Dedifferentiated amniotic fluid mesenchymal stem cell (primary cell): ENCODE results near the gene ADGRD1.

Source experiments
- DNase-seq: peaks from one replicate; pipeline ENCODE4 v3.0.0-alpha.2; 2016; ENCODE audit errors: extremely low spot score

The ADGRD1 gene

GRCh38 chr12:130966443-130967030 is 12.8 kb downstream of the ADGRD1 start:
- DNase-seq, result no peak

DNA sequence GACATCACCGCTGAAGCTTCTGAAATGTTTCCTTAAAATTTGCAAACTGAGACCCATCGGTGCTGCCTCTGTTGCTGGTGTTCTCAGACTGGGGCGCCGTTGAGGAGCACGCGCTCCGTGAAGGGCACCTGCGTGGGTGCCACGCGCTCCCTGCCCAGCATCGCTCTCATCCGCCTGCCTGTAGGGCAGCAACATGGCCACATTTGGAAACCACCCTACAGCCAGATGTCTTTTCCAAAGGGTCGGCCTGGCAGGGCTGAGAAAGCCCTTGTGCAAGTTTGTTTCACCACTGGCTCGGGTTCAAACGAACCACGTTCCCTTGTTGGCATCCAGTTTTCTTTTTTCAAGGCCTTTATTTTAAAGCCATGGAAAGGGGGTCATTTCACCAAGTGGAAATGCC is 13.9 kb downstream of the ADGRD1 start:
- DNase-seq, result no peak

DNA sequence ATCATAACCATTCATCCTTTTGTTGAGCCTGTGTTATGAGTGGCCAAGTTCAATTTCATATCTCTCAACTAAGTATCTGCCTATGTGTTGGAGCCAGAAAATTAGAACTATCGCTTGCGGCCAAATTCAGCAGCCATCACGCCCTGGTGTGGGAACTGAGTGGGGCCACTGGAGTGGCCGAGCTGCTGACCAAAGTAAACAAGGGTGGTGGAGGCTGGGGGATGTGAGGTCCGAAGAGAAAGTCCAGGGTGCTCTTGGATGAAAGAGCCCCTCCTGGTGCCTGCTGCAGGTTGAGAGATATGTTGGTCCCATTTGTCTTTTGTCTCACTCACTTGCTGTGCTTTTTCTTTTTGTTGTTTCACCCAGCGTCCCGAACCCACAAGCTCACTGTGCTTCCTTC is 14.9 kb downstream of the ADGRD1 start:
- no peak for DNase-seq

GRCh38 chr12:130969223-130969622 is 15.5 kb downstream of the ADGRD1 start:
- DNase-seq, result no peak

GRCh38 chr12:130970165-130970907 is 16.6 kb downstream of the ADGRD1 start:
- no peak for DNase-seq

GRCh38 chr12:130970908-130971233 is 17.2 kb downstream of the ADGRD1 start:
- no peak for DNase-seq

- DNase-seq, result no peak
These were observed 18.3 kb downstream of the ADGRD1 start for GRCh38 chr12:130971925-130972585.

DNA sequence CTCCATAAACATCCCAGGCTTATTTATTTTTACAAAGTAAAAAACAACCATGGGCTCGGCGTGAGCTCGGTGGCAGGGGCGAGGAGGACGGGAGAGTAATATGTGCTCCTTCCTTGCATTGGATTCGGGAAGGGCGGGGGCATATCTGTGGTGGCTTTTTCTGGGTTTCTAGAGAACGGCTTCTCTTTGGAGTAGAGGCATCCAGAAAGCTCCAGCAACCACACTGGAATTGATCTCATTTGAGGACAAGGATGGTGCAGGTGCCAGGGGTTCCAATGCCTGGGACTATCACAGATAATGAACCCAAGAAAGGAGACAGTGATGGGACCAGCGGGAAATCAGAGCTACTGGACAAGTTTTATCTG is 18.9 kb downstream of the ADGRD1 start:
- no peak for DNase-seq

DNA sequence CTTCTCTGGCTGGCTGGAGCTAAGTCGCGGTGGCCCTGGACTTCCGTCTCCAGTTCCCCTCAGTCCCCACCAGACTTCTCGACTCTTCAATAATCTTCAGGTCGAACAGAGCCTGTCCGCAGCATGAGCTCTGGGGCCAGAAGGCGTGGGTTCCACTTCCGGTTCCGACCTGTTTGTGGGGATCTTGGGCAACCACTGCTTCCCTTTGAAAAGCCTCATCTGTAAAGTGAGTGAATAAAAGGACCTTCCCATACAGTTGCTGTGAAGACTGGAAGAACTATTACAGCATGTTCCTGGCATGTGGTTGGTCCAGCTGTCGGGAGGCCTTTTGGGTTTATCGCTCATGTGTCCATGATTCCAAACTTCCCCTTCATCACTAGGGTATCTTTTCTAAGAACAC is 19.4 kb downstream of the ADGRD1 start:
- no peak for DNase-seq

GRCh38 chr12:130973906-130974305 is 20.2 kb downstream of the ADGRD1 start:
- no peak for DNase-seq

- DNase-seq, result no peak
These were observed 21.4 kb downstream of the ADGRD1 start for GRCh38 chr12:130975116-130975515.

GRCh38 chr12:130976171-130976720 is 22.5 kb downstream of the ADGRD1 start:
- no peak for DNase-seq

- DNase-seq, result no peak
These were observed 23.5 kb downstream of the ADGRD1 start for GRCh38 chr12:130977046-130977742.

DNA sequence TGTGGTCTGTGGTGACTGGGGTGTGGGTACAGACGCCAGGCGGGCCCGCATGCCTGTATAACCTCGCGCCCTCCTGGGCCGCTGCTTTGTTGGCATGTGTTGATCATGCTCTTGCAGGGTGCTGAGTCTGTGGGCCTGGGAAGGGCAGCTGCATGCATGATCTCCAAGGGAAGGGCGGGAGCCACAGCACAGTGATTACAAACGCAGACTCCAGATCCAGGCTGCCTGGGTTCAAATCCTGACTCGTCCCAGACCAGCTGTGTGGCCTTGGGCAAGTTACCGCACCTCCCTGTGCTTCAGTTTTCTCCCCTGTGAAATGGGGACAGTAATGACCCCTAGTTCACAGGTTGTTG is 24.0 kb downstream of the ADGRD1 start:
- no peak for DNase-seq

GRCh38 chr12:130978785-130979184 is 25.1 kb downstream of the ADGRD1 start:
- DNase-seq, result no peak

GRCh38 chr12:130981074-130981742 is 27.5 kb downstream of the ADGRD1 start:
- DNase-seq, result no peak

GRCh38 chr12:130981911-130982310 is 28.2 kb downstream of the ADGRD1 start:
- no peak for DNase-seq

DNA sequence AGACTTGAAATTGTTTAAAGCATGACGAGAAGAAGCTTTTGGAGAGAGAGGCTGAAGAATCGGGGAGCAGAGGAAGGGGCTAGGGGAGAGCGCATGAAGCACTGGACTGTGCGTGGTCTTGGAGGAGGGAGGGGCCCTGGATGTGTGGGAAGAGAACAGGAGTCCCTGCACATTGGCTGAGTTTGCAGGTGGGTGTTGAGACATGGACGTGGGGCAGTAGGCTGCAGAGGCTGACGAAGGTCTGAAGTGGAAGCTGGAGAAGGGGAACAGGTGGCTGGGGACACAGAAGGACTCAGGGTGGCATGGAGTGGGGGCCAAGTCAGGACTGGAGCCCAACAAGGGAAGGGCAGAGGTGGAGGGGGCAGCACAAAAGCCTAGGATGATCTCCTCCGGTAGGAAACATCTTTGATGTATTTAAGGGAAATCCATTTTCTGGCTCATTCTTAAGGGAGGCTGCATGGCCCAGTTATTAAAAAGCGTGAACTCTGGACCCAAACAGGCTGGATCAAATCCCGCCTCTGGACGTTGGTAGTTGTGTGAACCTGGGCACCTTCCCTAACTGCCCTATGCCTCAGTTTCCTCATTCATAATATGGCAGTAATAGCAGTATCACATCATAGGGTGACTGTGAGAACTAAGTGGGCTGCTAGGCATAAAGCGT is 29.0 kb downstream of the ADGRD1 start:
- DNase-seq, result no peak

GRCh38 chr12:130983328-130984017 is 29.8 kb downstream of the ADGRD1 start:
- no peak for DNase-seq

GRCh38 chr12:130984183-130985058 is 30.7 kb downstream of the ADGRD1 start:
- DNase-seq, result no peak
